Omental fat pad (tissue), 4 donors: ENCODE results near the gene NDN. TPM values are rescaled to one million over a fixed set of nuclear protein-coding genes. Genes with fewer than 3 reads are reported as not detected.
"Not testable (repeated sequence)": the region's sequence is repeated elsewhere in the genome, so short reads cannot be mapped to it uniquely, and the experiment has no call there.

ENCODE experiments used
- ATAC-seq: fragments of 150-250 bp; one replicate; pipeline ENCODE4 v1.9.1; 2016; ENCODE audit warnings: mild to moderate bottlenecking, moderate library complexity; ENCODE audit not compliant: low FRiP score
- DNase-seq: peaks from one replicate; pipeline ENCODE4 v3.0.0-alpha.2; 2019; ENCODE audit warnings: low spot score
- CTCF ChIP-seq, 3 donors: fragments of 450-650 bp; IDR thresholded peaks; one replicate each; pipeline ENCODE4 v1.5.1; 2016 to 2017; ENCODE audit warnings: antibody characterized with exemption in 3 of 3, mild to moderate bottlenecking in 3 of 3, moderate library complexity in 2 of 3
- total RNA-seq, 4 donors: library from RNA; depleted of rRNA; stranded (reverse); fragments of >200 nt; gene quantifications; one replicate each; pipeline ENCODE4 v1.1.0, GENCODE V29; 2016

NDN gene
- 100 to 1,000 TPM in 2 of 4 donors, 10 to 100 TPM in 2; 83.0 to 135 (median 107) TPM for total RNA-seq

- no peak for DNase-seq
- TF ChIP-seq CTCF (IDR thresholded peaks at IDR 0.05), result no peak
- ATAC-seq, result peak; percentile 34
Measured at GRCh38 chr15:23687143-23687470, at the start of gene NDN. TSS of gene NDN (minus strand) at chr15:23687305. CDS start at chr15:23687217, 88 bp downstream.

- no peak for ATAC-seq
- no peak for TF ChIP-seq CTCF (IDR thresholded peaks at IDR 0.05)
- no peak for DNase-seq
Measured at GRCh38 chr15:23736033-23736673, 49.0 kb upstream of the NDN start.

- ATAC-seq (no peak), DNase-seq (no peak)
- no peak for TF ChIP-seq CTCF (IDR thresholded peaks at IDR 0.05)
Measured at GRCh38 chr15:23734862-23735261, 47.8 kb upstream of the NDN start.

GRCh38 chr15:23713874-23714656 is 27.0 kb upstream of the NDN start:
- DNase-seq, ATAC-seq: not testable (repeated sequence)

GRCh38 chr15:23708332-23708731 is 21.2 kb upstream of the NDN start:
- no peak for TF ChIP-seq CTCF (IDR thresholded peaks at IDR 0.05)
- ATAC-seq (no peak), DNase-seq (no peak)

GRCh38 chr15:23695282-23695681 is 8.2 kb upstream of the NDN start:
- DNase-seq (no peak), ATAC-seq (no peak)
- no peak for TF ChIP-seq CTCF (IDR thresholded peaks at IDR 0.05)

GRCh38 chr15:23694592-23694991 is 7.5 kb upstream of the NDN start:
- DNase-seq (no peak), ATAC-seq (no peak)
- TF ChIP-seq CTCF (IDR thresholded peaks at IDR 0.05), result no peak
